HepG2 (cell line): ENCODE results near the gene PPP1R9A. TPM values are rescaled to one million over a fixed set of nuclear protein-coding genes. Genes with fewer than 3 reads are reported as not detected.

Source experiments
- ATAC-seq: fragments of 200-7000 bp; cut with Tn5 transposase; 3 replicates; pipeline ENCODE4 v1.9.1; 2020; ENCODE audit warnings: mild to moderate bottlenecking, moderate library complexity
- BruUV-seq: library from RNA; stranded (reverse); fragments of 400-500 nt; replicated peaks from 2 replicates; lab custom pipeline; 2021; lab: Mats Ljungman, UMichigan
- CTCF ChIA-PET: fragments of 300-600 bp; formaldehyde crosslinking; extraction: SDS; loops from one replicate; lab custom pipeline; 2021; ENCODE audit warnings: low total read pairs, inconsistent platforms, low intra/inter-chr PET ratio; lab: Yijun Ruan, JAX
- POLR2A ChIA-PET: fragments of 350-600 bp; sonication (Branson Sonifier 250); formaldehyde crosslinking; loops from one replicate; lab custom pipeline; 2020; ENCODE audit warnings: antibody characterized with exemption, inconsistent platforms; lab: Yijun Ruan, JAX
- DNase-seq: peaks from one replicate; pipeline ENCODE4 v3.0.0-alpha.2; 2015; ENCODE audit warnings: low spot score
- FAIRE-seq: peaks from 3 replicates; lab custom pipeline; 2011; peaks lifted over from hg19 to GRCh38; lab: Jason Lieb, UNC
- H2AFZ ChIP-seq: one replicate; pipeline ENCODE4 v1.6.1; 2011; ENCODE audit warnings: low read length, inconsistent platforms
- H3K27ac ChIP-seq: fragments of 300-600 bp; 3 replicates; pipeline ENCODE4 v1.8.0; 2011; ENCODE audit warnings: mixed run types, mild to moderate bottlenecking, mixed read lengths, low read length, inconsistent platforms; ENCODE audit not compliant: insufficient read depth; ENCODE audit errors: extremely low read length
- H3K27me3 ChIP-seq, 2 experiments: fragments of 200-600 bp in 1 of 2; 2 replicates in 1 of 2; 3 replicates in 1 of 2; pipeline versions ENCODE4 v1.6.0 to v1.8.0; 2011; ENCODE audit warnings: low read length in 2 of 2, mild to moderate bottlenecking in 2 of 2, moderate library complexity in 2 of 2, inconsistent platforms in 1 of 2; ENCODE audit not compliant: insufficient read depth in 2 of 2, control insufficient read depth in 1 of 2
- H3K36me3 ChIP-seq, 2 experiments: fragments of 200-600 bp in 1 of 2; replicated peaks in 1 of 2; 2 replicates in 1 of 2; 3 replicates in 1 of 2; pipeline versions ENCODE4 v1.5.1 to v1.8.0; 2011; ENCODE audit warnings: low read length in 2 of 2, inconsistent platforms in 1 of 2; ENCODE audit not compliant: insufficient read depth in 2 of 2, control insufficient read depth in 1 of 2
- H3K4me1 ChIP-seq: 2 replicates; pipeline ENCODE4 v1.5.1; 2012; ENCODE audit warnings: low read length, inconsistent platforms; ENCODE audit not compliant: insufficient read depth
- H3K4me2 ChIP-seq: 2 replicates; pipeline ENCODE4 v1.6.0; 2011; ENCODE audit warnings: low read depth, low read length, inconsistent platforms
- H3K4me3 ChIP-seq, 3 experiments: fragments of 200-600 bp in 1 of 3; sonication (generic), shearing (Covaris generic) in 1 of 3; replicated peaks in 1 of 3; 2 replicates each; pipeline ENCODE4 v1.5.1; 2011 to 2016; ENCODE audit warnings: low read length in 3 of 3, inconsistent platforms in 2 of 3, low read depth in 2 of 3, mild to moderate bottlenecking in 2 of 3, control low read depth in 1 of 3, mixed read lengths in 1 of 3; ENCODE audit not compliant: insufficient read depth in 1 of 3
- H3K79me2 ChIP-seq: one replicate; pipeline ENCODE4 v1.6.1; 2011; ENCODE audit warnings: low read length, inconsistent platforms; ENCODE audit not compliant: insufficient read depth
- H3K9ac ChIP-seq: 2 replicates; pipeline ENCODE4 v1.6.0; 2011; ENCODE audit warnings: mild to moderate bottlenecking, low read depth, low read length, inconsistent platforms; ENCODE audit not compliant: insufficient read depth
- H3K9me3 ChIP-seq: 2 replicates; pipeline ENCODE4 v1.5.1; 2012; ENCODE audit warnings: mild to moderate bottlenecking, low read length
- H4K20me1 ChIP-seq: 2 replicates; pipeline ENCODE4 v1.6.0; 2011; ENCODE audit warnings: inconsistent platforms, mild to moderate bottlenecking, low read length, moderate library complexity; ENCODE audit not compliant: insufficient read depth
- ESRRA ChIP-seq: sonication (generic); formaldehyde crosslinking; IDR thresholded peaks from 2 replicates; pipeline ENCODE4 v1.5.1; 2020; ENCODE audit warnings: mild to moderate bottlenecking, low read depth, missing genetic modification reagents
- FOSL2 ChIP-seq: sonication (generic); formaldehyde crosslinking; IDR thresholded peaks from 2 replicates; pipeline ENCODE4 v1.4.0; 2020; ENCODE audit warnings: missing genetic modification reagents
- GPN1 ChIP-seq: sonication (generic); formaldehyde crosslinking; IDR thresholded peaks from 2 replicates; pipeline ENCODE4 v1.5.1; 2020; ENCODE audit warnings: missing genetic modification reagents, borderline replicate concordance
- HOXA7 ChIP-seq: sonication (generic); formaldehyde crosslinking; IDR thresholded peaks from 2 replicates; pipeline ENCODE4 v1.8.1; 2022; ENCODE audit warnings: mild to moderate bottlenecking, missing genetic modification reagents, moderate library complexity
- IRX3 ChIP-seq: sonication (generic); formaldehyde crosslinking; IDR thresholded peaks from 2 replicates; pipeline ENCODE4 v1.8.1; 2023; ENCODE audit warnings: mild to moderate bottlenecking, low read depth, missing genetic modification reagents, borderline replicate concordance
- KMT2B ChIP-seq: IDR thresholded peaks from 2 replicates; pipeline ENCODE4 v1.6.1; 2016; ENCODE audit warnings: missing genetic modification reagents, missing compliant biosample characterization
- MAFK ChIP-seq, 2 experiments: IDR thresholded peaks in 1 of 2; conservative IDR thresholded peaks in 1 of 2; 2 replicates each; pipeline ENCODE4 v1.6.1; 2011; ENCODE audit warnings: improper control_type of control experiment in 2 of 2, low read length in 2 of 2
- NFYC ChIP-seq: IDR thresholded peaks from 2 replicates; pipeline ENCODE4 v1.6.1; 2016; ENCODE audit warnings: missing genetic modification reagents, missing compliant biosample characterization
- NR2F2 ChIP-seq: IDR thresholded peaks from 2 replicates; pipeline ENCODE4 v1.6.1; 2012; ENCODE audit warnings: low read depth, inconsistent platforms, borderline replicate concordance
- RFXANK ChIP-seq: IDR thresholded peaks from 2 replicates; pipeline ENCODE4 v1.6.1; 2016
- ZNF180 ChIP-seq: sonication (generic); formaldehyde crosslinking; IDR thresholded peaks from 2 replicates; pipeline ENCODE4 v1.4.0; 2020; ENCODE audit warnings: low read depth, missing genetic modification reagents, borderline replicate concordance
- ZNF326 ChIP-seq: sonication (generic); formaldehyde crosslinking; IDR thresholded peaks from 2 replicates; pipeline ENCODE4 v1.4.0; 2020; ENCODE audit warnings: missing genetic modification reagents, borderline replicate concordance
- ZNF335 ChIP-seq: sonication (generic); formaldehyde crosslinking; IDR thresholded peaks from 2 replicates; pipeline ENCODE4 v1.4.0; 2020; ENCODE audit warnings: missing genetic modification reagents
- ZNF441 ChIP-seq: sonication (generic); formaldehyde crosslinking; IDR thresholded peaks from 2 replicates; pipeline ENCODE4 v1.7.0; 2021; ENCODE audit warnings: missing genetic modification reagents, borderline replicate concordance
- ZNF446 ChIP-seq: sonication (generic); formaldehyde crosslinking; IDR thresholded peaks from 2 replicates; pipeline ENCODE4 v1.5.0; 2020; ENCODE audit warnings: mild to moderate bottlenecking, missing genetic modification reagents
- WGBS: methylation state at CpG from one replicate; pipeline ENCODE4 v1.1.6; 2017; ENCODE audit warnings: low lambda C conversion rate; 5-methylcytosine and 5-hydroxymethylcytosine counted together
- in situ Hi-C: cut with HindIII; loops from 2 replicates; pipeline ENCODE4 v1.10.0; 2017; ENCODE audit warnings: low pct_unique_long_range_greater_than_20kb; ENCODE audit not compliant: extremely low pct_ligation_motif_present
- intact Hi-C: fragments of 100-400 bp; cut with micrococcal nuclease; formaldehyde crosslinking; loops from one replicate; pipeline ENCODE4 v1.10.0; 2022; ENCODE audit not compliant: unreplicated experiment
- polyA plus RNA-seq, 8 experiments: library from polyadenylated mRNA; depleted of rRNA in 3 of 8; stranded (reverse) in 7 of 8; unstranded in 1 of 8; fragments of >200 nt; fragmentation: Illumina TruSeq in 4 of 8; extraction: Trizol in 4 of 8; gene quantifications; 2 replicates each; pipeline versions ENCODE4 v1.2.1 to v1.2.3, GENCODE V29; 2011 to 2016; ENCODE audit warnings: low read depth in 4 of 8, missing spikeins in 1 of 8, mixed read lengths in 1 of 8; ENCODE audit not compliant: insufficient read depth in 1 of 8
- total RNA-seq, 5 experiments: library from RNA; depleted of rRNA; stranded (reverse); fragments of >200 nt; fragmentation: Illumina TruSeq; extraction: Trizol; gene quantifications; 2 replicates each; pipeline ENCODE4 v1.2.3, GENCODE V29; 2016; ENCODE audit warnings: low read depth in 1 of 5
- TF ChIP-seq, protein P1 (sequence below): sonication (generic); formaldehyde crosslinking; IDR thresholded peaks from 2 replicates; pipeline ENCODE4 v1.5.1; 2020; ENCODE audit warnings: mild to moderate bottlenecking, moderate library complexity, missing genetic modification reagents
- TF ChIP-seq, protein P2 (sequence below): sonication (generic); formaldehyde crosslinking; IDR thresholded peaks from 2 replicates; pipeline ENCODE4 v1.5.0; 2020; ENCODE audit warnings: mild to moderate bottlenecking, missing genetic modification reagents
- TF ChIP-seq, protein P3 (sequence below): sonication (generic); formaldehyde crosslinking; IDR thresholded peaks from 2 replicates; pipeline ENCODE4 v1.8.0; 2022; ENCODE audit warnings: missing genetic modification reagents, mild to moderate bottlenecking, inconsistent platforms, borderline replicate concordance

Gene PPP1R9A
- total and polyA plus RNA-seq, 2 of the 13 experiments (the other 11 are each of a cell fraction or from before 2014, with no cell fraction given), result 11.4 to 31.9 TPM

DNA sequence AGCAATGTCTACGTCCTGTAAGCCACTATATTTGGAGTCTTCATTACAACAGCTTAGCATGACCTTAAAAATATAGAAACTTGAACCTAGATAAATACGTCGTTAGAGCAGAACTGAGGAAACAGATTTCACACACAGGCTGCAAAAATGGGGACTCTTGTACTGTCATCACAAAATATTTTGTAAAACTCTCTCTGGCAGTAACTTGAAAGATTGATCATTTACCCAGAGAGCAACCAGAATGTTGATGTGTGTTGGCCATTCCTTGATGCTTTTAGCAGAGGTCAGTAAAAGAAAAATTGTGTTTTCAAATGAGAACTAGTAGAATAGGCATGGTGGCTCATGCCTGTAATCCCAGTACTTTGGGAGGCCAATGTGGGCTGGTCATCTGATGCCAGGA is 431.4 kb downstream of the PPP1R9A start:
- in situ Hi-C loops, result loop anchor here (25.0 kb wide), 1 partner anchor 348 kb away; no protein-coding TSS in a partner anchor
- CTCF ChIA-PET, result no interaction called here
- H4K20me1 ChIP-seq, result no peaks in the 10 kb centered on the region

More for the DNA sequence above, 431.4 kb downstream of the PPP1R9A start:
- no peaks in the 10 kb centered on the region for H3K36me3 ChIP-seq
- FAIRE-seq, result no peak
- no peaks in the 10 kb centered on the region for H3K79me2 ChIP-seq
- 4% methylated on average over 3 of the region's 3 CpGs for WGBS
- POLR2A ChIA-PET, result no interaction called here
- no peak overlapping the region for H3K4me2 ChIP-seq
- DNase-seq, result no peak
- H3K27me3 ChIP-seq, result no peaks in the 10 kb centered on the region
- intact Hi-C loops, result no loop called here
- BruUV-seq, result no TSS peak
- H3K4me3 ChIP-seq, result no peak overlapping the region
- no peak overlapping the region for H3K9ac ChIP-seq
- H2AFZ ChIP-seq, result no peak overlapping the region
- H3K27ac ChIP-seq, result no peak overlapping the region
- ATAC-seq, result no peak
- no peaks in the 10 kb centered on the region for H3K9me3 ChIP-seq
- TF ChIP-seq RFXANK (CRISPR knock-in tag) (no peak), NR2F2 (no peak), IRX3 (CRISPR knock-in tag) (no peak), ZNF180 (no peak), NFYC (no peak), ZNF441 (CRISPR knock-in tag) (no peak), ZNF335 (no peak), FOSL2 (CRISPR knock-in tag) (no peak), KMT2B (CRISPR knock-in tag) (no peak), HOXA7 (CRISPR knock-in tag) (no peak), GPN1 (no peak), ZNF326 (CRISPR knock-in tag) (no peak), ESRRA (CRISPR knock-in tag) (no peak), ZNF446 (CRISPR knock-in tag) (no peak), MAFK (conservative IDR thresholded peaks at IDR 0.05 in 1 of 2, IDR thresholded peaks at IDR 0.05 in 1 of 2; ENCODE audit: low read length in 2 of 2) (no peak)
- TF ChIP-seq, protein P1, sequence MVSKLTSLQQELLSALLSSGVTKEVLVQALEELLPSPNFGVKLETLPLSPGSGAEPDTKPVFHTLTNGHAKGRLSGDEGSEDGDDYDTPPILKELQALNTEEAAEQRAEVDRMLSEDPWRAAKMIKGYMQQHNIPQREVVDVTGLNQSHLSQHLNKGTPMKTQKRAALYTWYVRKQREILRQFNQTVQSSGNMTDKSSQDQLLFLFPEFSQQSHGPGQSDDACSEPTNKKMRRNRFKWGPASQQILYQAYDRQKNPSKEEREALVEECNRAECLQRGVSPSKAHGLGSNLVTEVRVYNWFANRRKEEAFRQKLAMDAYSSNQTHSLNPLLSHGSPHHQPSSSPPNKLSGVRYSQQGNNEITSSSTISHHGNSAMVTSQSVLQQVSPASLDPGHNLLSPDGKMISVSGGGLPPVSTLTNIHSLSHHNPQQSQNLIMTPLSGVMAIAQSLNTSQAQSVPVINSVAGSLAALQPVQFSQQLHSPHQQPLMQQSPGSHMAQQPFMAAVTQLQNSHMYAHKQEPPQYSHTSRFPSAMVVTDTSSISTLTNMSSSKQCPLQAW (CRISPR knock-in tag), result no peak
- TF ChIP-seq, protein P2, sequence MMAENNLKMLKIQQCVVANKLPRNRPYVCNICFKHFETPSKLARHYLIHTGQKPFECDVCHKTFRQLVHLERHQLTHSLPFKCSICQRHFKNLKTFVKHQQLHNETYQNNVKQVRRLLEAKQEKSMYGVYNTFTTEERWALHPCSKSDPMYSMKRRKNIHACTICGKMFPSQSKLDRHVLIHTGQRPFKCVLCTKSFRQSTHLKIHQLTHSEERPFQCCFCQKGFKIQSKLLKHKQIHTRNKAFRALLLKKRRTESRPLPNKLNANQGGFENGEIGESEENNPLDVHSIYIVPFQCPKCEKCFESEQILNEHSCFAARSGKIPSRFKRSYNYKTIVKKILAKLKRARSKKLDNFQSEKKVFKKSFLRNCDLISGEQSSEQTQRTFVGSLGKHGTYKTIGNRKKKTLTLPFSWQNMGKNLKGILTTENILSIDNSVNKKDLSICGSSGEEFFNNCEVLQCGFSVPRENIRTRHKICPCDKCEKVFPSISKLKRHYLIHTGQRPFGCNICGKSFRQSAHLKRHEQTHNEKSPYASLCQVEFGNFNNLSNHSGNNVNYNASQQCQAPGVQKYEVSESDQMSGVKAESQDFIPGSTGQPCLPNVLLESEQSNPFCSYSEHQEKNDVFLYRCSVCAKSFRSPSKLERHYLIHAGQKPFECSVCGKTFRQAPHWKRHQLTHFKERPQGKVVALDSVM (CRISPR knock-in tag), result no peak
- TF ChIP-seq, protein P3, sequence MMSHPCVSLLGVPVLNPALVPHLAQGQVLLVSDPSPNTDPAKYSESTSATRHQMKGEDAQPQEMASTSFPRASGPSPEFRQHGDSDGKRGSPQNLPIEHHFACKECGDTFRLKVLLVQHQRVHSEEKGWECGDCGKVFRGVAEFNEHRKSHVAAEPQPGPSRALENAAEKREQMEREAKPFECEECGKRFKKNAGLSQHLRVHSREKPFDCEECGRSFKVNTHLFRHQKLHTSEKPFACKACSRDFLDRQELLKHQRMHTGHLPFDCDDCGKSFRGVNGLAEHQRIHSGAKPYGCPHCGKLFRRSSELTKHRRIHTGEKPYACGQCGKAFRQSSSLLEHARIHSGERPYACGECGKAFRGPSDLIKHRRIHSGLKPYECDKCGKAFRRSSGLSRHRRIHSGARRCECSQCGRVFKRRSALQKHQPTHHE (CRISPR knock-in tag), result no peak
- H3K4me1 ChIP-seq, result peaks cover 13% of the 10 kb centered on the region
